Ovary (tissue), 9 donors: Measurements from ENCODE around the gene LRP1. TPM values are rescaled to one million over a fixed set of nuclear protein-coding genes. Genes with fewer than 3 reads are reported as not detected.

ENCODE experiments used
- DNase-seq, 5 donors: peaks; one replicate each; pipeline ENCODE4 v3.0.0-alpha.2; 2019 to 2020
- H3K27ac ChIP-seq, 2 donors: fragments of 200-600 bp; one replicate each; pipeline versions ENCODE4 v1.5.1 to v1.8.0; 2019 to 2022
- H3K27me3 ChIP-seq: fragments of 200-600 bp; one replicate; pipeline ENCODE4 v1.8.0; 2022
- H3K36me3 ChIP-seq: fragments of 200-600 bp; sonication (generic); one replicate; pipeline ENCODE4 v1.5.1; 2019
- H3K4me1 ChIP-seq: one replicate; pipeline ENCODE4 v1.8.1; 2013; ENCODE audit warnings: mild to moderate bottlenecking, moderate library complexity; ENCODE audit not compliant: insufficient read depth
- H3K4me3 ChIP-seq: fragments of 200-600 bp; sonication (generic); one replicate; pipeline ENCODE4 v1.5.1; 2017
- H3K9me3 ChIP-seq, 2 donors: fragments of 200-600 bp in 1 of 2; sonication (generic) in 1 of 2; one replicate each; pipeline versions ENCODE4 v1.5.1 to v1.8.1; 2013 to 2019; ENCODE audit warnings: mild to moderate bottlenecking in 1 of 2, moderate library complexity in 1 of 2
- CTCF ChIP-seq, 3 donors: fragments of 450-650 bp in 2 of 3; fragments of 200-600 bp in 1 of 3; IDR thresholded peaks; one replicate each; pipeline versions ENCODE4 v1.5.1 to v1.8.0; 2016 to 2022; ENCODE audit warnings: antibody characterized with exemption in 3 of 3, mild to moderate bottlenecking in 1 of 3
- EP300 ChIP-seq: sonication (generic); formaldehyde crosslinking; IDR thresholded peaks from one replicate; pipeline ENCODE4 v1.6.1; 2017; ENCODE audit warnings: antibody characterized with exemption
- POLR2A ChIP-seq: fragments of 450-650 bp; IDR thresholded peaks from one replicate; pipeline ENCODE4 v1.6.1; 2017; ENCODE audit warnings: antibody characterized with exemption, mild to moderate bottlenecking, moderate library complexity
- WGBS, 3 donors: extraction: QIAGEN DNeasy Blood & Tissue Kit in 1 of 3; methylation state at CpG; one replicate each; pipeline versions ENCODE4 v1.1.5 to v1.1.7; 2013 to 2017; 5-methylcytosine and 5-hydroxymethylcytosine counted together
- intact Hi-C, 4 donors: fragments of 100-400 bp; cut with DNase I; formaldehyde crosslinking; loops; one replicate each; pipeline versions ENCODE4 v1.11.0 to v1.15.1; 2022 to 2023
- polyA plus RNA-seq, 2 donors: library from polyadenylated mRNA; stranded (reverse); fragments of 200-250 nt in 1 of 2; fragments of 350-450 nt in 1 of 2; fragmentation: Illumina TruSeq in 1 of 2; extraction: RNeasy Lipid Tissue Mini Kit (QIAGEN cat#74804) in 1 of 2; gene quantifications; one replicate each; pipeline ENCODE4 v1.2.3, GENCODE V29; 2013 to 2014
- total RNA-seq, 7 donors: library from RNA; depleted of rRNA in 2 of 7; stranded (reverse); fragments of >200 nt in 2 of 7; fragmentation: NEBNext Ultra II Directional in 3 of 7; extraction: Animal tissue kit (Norgen Biotek cat#: 25700) in 3 of 7; gene quantifications; one replicate each; pipeline versions ENCODE4 v1.1.0 to v1.2.4, GENCODE V29; 2016 to 2023
- donor health status: DM: no; HTN: no; CAD: no; lungs with moderate emphysema.
- donor health status: DM: no; HTN: no; CAD: no.
- donor health status: Bipolar disorder and iron deficiency.
- donor health status: DM: yes; HTN: yes; CAD: no.
- donor health status: DM: no; HTN: no; CAD: no.
- donor health status: DM: yes; HTN: yes; CAD: no.

The LRP1 gene
- total and polyA plus RNA-seq, 9 donors = 76.4 to 640 (median 323) TPM

- H3K36me3 ChIP-seq = no peaks in the 10 kb centered on the region
- peaks cover 2% of the 10 kb centered on the region for H3K27me3 ChIP-seq
- no peak overlapping the region for H3K27ac ChIP-seq
- H3K9me3 ChIP-seq = no peaks in the 10 kb centered on the region
- peaks cover 16% of the 10 kb centered on the region for H3K4me1 ChIP-seq
- WGBS, 3 donors = 1% methylated on average over 68 to 72 of the region's 72 CpGs
- DNase-seq = peak in 1 of 5 donors; percentile 55
- intact Hi-C loops = no loop called here
- TF ChIP-seq EP300 = no peak
- TF ChIP-seq CTCF (IDR thresholded peaks at IDR 0.05) = peak in 1 of 3 donors; percentile 7
- TF ChIP-seq POLR2A = no peak
- H3K4me3 ChIP-seq = peak overlapping the region; percentile 25
Observed at GRCh38 chr12:57240066-57240921, 112.0 kb downstream of the LRP1 start.

- no peaks in the 10 kb centered on the region for H3K9me3 ChIP-seq
- TF ChIP-seq EP300 (no peak), CTCF (IDR thresholded peaks at IDR 0.05) (no peak), POLR2A (no peak)
- no peaks in the 10 kb centered on the region for H3K36me3 ChIP-seq
- H3K4me1 ChIP-seq = peaks cover 16% of the 10 kb centered on the region
- intact Hi-C loops = no loop called here
- 11 to 15% (median 13%) methylated on average over 18 to 19 of the region's 19 CpGs for WGBS, 3 donors
- H3K4me3 ChIP-seq = no peak overlapping the region
- H3K27ac ChIP-seq = no peak overlapping the region
- no peak for DNase-seq
- peaks cover 2% of the 10 kb centered on the region for H3K27me3 ChIP-seq
Observed at GRCh38 chr12:57240926-57241401, 112.7 kb downstream of the LRP1 start.

DNA sequence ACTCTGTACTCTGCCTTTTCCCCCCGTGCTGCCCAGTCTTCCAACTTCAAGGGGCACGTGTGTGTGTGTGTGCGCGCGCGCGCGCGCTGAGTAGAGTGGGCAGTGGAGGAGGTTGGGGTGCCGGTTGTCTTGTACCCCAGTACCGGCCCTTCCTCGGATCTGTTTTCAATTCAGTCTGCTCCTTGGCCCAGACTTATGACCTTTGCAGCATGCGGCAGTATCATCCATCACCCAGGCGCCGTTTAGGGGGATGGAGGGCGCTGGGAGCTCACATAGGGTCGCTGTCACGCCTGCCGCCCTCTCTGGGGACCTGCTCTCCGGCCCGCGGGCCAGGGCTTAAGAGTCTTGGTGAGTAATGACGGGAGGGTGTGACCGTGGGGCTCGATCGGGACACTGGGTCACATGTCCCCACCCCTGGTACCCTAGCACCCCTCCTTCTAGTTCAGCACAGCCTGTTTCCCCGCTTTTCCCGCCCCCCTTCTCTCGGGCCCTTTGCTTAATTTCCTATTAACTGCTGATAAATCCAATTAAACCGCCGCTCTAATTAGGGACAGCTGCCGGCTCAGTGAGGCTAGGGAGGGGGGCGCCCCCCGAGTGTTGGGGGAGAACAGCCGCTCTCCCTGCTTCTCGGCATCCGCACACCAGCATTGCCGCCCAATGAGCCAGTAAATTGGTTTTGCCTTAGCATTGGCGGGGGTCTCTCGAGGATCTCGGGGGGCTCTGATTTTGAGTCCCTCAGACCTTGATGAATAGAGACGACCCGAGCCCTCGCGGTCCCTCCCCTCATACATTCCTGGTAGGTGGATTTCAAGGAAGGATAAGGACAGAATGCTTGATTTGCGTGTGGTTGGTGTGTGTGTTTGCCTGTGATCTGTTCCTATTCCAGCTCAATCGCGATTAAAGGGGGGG, 113.4 kb downstream of the LRP1 start:
- DNase-seq = peak in 1 of 5 donors; percentile 39
- peaks cover 2% of the 10 kb centered on the region for H3K27me3 ChIP-seq
- no peak for TF ChIP-seq POLR2A
- 10 to 12% (median 10%) methylated on average over 48 of the region's 48 CpGs for WGBS, 3 donors
- intact Hi-C loops = no loop called here
- no peaks in the 10 kb centered on the region for H3K36me3 ChIP-seq
- peaks cover 16% of the 10 kb centered on the region for H3K4me1 ChIP-seq
- H3K9me3 ChIP-seq = no peaks in the 10 kb centered on the region
- no peak overlapping the region for H3K4me3 ChIP-seq
- no peak overlapping the region for H3K27ac ChIP-seq

DNA sequence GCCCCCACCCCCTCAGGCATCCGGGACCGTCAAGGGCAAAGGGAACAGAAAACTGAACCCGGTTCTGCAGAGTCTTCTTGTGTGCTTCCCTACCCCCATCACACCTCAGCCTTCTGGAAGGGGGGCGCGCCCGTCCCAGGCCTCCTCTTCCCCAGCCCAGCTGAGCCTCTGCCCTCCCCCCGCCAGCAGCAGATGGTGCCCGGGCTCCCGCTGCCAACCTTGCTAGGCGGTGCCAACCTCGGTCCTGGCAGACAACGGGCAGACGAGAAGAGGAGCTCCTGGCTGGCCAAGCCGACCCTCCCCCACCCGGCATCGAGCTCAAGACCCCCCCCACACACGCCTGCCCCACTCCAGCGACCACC, 114.0 kb downstream of the LRP1 start:
- no peak for DNase-seq
- Histone ChIP-seq H3K9me3 (no peaks in the 10 kb centered on the region), H3K27ac (no peak overlapping the region), H3K4me1 (peaks cover 16% of the 10 kb centered on the region), H3K4me3 (no peak overlapping the region), H3K36me3 (no peaks in the 10 kb centered on the region), H3K27me3 (peaks cover 2% of the 10 kb centered on the region)
- intact Hi-C loops = no loop called here
- no peak for TF ChIP-seq EP300
- TF ChIP-seq POLR2A = no peak
- no peak for TF ChIP-seq CTCF (IDR thresholded peaks at IDR 0.05)
- WGBS, 3 donors = 1 to 3% (median 2%) methylated on average over 15 to 18 of the region's 18 CpGs
